ENCODE data around the gene GSC.
"Not testable (repeated sequence)": the region's sequence is repeated elsewhere in the genome, so short reads cannot be mapped to it uniquely, and the experiment has no call there.

Gene GSC

GRCh38 chr14:94738097-94738496, 31.8 kb downstream of the GSC start:
- no peak for DNase-seq

GRCh38 chr14:94728950-94729349, 41.0 kb downstream of the GSC start:
- no peak for DNase-seq

GRCh38 chr14:94728440-94728839, 41.5 kb downstream of the GSC start:
- DNase-seq: not testable (repeated sequence)

GRCh38 chr14:94726649-94727048, 43.3 kb downstream of the GSC start:
- not testable (repeated sequence) for DNase-seq

DNA sequence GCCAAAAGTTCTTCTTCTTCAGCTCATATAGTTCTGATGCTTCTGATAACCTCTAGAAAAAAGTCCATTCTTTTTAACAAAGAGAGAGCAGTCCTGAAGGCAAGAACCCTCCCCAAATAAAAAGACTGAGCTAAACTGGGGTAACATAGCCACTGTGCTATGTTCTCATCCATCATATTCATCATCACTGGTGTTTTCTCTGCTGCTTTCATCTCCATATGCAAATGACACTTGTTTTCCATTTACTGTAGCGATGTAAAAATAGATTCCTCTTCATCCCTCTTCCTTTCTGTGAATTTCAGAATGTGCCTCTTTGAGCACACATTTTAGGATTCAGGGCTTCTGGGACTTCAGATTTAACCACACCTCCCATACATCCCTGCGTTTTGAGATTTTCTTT, 44.9 kb downstream of the GSC start:
- no peak for DNase-seq

GRCh38 chr14:94722397-94722796, 47.5 kb downstream of the GSC start:
- no peak for DNase-seq

Measured in hippocampal formation (tissue), 2 donors.